GM19328 (cell line): ENCODE data around the gene GEN1.

Experiments
- ATAC-seq: cut with Tn5 transposase; IDR thresholded peaks from one replicate; pipeline ENCODE4 v1.9.1; 2021; ENCODE audit warnings: mild to moderate bottlenecking, moderate library complexity; ENCODE audit not compliant: unreplicated experiment

The GEN1 gene

GRCh38 chr2:17793803-17794354 is 39.9 kb downstream of the GEN1 start:
- no peak for ATAC-seq

DNA sequence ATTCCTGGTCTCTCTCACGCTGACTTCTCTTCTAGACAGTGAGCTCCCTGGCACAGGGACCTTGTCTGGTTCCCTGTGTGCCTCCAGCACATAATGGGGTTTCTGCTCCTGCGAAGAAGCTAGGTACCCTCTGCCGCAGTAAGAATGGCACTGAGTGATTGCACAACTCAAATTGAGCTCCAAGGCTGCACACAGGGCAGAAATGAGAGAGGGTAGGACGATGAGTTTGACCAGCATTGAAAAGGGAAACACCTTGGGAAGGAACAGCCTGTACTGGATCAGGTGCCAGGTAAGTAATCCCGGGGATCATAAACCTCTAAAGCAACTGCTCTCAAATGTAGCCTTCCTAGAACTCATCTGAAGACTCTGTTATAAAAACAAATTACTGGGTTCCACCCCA is 41.4 kb downstream of the GEN1 start:
- ATAC-seq, result no peak

DNA sequence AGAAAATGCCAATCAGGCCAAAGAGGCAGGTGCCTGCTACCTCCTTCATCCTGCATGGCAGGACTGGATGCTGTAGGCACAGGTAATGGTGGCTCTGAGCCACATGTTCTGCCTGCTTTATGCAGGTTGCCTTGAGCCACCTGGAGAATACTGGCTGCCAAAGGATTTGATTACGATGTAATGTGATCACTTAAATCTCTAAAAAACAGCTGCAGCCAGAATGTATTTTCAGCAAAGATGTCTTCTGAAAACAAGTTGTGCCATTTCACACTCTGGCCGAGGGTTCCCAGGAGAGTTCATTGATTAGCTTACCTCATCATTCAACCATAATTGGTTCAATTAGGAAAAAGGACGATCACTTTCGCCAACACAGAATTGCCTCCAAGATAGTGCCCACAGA is 44.4 kb downstream of the GEN1 start:
- ATAC-seq, result no peak

GRCh38 chr2:17799301-17800120 is 45.6 kb downstream of the GEN1 start:
- ATAC-seq, result no peak

DNA sequence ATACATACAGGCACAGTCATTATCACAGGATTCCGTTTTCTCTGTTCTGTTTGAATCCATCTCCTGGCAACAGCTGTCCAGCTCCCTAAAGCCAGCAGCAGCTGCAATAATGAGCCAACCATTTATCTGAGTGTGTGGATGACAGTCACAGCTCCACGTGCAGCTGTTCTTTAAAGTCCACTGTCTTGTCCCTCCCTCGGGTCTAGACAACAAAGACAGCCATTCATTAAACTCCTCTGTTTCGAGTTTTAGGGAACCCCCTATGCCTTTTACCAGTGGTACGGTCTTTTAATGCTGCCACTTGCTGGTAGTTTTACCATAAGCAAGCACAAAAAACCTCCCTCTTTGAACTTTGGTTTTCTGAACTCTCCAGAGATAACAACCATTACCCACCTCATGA is 46.3 kb downstream of the GEN1 start:
- ATAC-seq, result no peak

DNA sequence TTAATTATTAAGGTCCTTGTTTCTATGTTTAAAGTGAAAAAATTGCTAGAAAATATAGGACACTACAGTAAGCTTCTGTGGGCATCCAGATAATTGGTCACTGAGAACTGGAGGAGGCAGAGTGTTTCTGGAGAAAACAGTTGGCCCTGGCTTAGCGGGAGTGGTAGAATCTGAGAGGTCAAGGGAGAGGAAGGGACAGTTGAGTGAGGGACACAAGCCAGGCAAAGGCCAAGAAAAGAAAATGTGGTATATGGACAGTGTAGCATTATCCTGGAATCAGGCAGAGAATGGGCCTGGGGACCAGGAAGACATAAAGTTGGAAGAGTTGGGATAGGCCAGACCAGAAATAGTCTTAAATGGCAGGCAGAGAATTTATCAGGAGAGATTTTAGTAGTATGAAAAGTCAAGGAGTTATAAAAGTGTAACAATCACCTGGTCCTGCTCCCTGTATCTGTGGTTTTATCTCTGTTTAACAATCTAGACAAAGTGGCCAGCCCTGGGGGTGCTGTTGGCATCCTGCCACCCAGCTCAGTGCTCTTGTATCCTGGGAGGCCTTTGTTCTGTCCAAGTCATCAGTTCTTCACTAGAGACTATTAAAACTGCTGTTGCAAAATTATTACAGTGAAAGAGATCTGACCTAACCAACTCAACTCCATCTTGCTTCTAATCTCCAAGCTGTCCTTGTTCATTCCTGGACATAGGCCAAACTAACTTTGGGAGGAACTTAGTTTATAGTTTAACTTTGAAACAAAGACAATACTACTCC is 46.9 kb downstream of the GEN1 start:
- ATAC-seq, result no peak

DNA sequence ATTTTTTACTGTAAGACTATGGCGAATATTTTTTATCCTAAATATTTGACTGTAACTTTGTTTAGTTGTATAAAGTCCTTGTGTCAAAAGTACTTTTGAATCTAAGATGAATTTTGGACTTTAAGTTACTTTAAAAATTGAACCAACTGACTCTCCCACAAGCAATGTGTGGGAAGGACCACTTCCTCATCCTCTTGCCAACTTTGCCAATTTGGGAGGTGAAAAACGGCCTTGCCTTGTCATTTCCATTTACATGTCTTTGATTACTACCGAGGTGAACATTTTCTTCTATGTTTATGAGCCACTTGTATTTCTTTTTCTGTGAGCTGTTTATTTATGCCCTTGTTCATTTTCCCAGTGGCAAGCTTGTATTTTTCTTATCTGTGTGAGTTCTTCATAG is 49.6 kb downstream of the GEN1 start:
- ATAC-seq, result no peak

- ATAC-seq, result peak; percentile 52
Measured at GRCh38 chr2:17804358-17804757, 50.4 kb downstream of the GEN1 start.

GRCh38 chr2:17805166-17805565 is 51.2 kb downstream of the GEN1 start:
- peak; percentile 31 for ATAC-seq

DNA sequence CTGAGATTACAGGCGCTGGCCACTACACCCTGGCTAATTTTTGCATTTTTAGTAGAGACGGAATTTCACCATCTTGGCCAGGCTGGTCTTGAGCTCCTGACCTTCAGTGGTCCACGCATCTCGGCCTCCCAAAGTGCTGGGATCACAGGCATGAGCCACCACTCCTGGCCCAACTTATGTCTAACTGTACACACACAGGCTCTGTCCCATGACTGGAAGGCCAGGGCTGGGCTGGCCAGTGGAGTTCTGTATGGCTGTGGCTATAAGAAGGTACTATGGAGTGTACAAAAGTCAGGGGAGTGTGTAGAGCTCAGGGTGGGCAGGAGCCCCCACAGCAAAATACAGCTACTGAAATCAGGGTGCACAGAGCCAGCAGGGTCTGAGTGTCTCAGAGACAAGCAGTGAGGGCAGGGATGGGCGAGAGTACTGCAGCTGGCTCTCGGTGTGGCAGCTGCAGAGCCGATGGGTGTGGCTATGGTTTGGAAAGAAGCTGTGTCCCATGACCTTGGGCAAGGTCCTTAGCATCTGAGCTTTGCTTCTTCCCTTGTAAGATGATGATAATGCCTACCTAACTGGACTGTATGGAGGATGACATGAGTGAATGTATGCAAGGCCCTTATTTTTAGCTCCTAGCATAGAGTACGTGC is 51.9 kb downstream of the GEN1 start:
- ATAC-seq, result no peak

DNA sequence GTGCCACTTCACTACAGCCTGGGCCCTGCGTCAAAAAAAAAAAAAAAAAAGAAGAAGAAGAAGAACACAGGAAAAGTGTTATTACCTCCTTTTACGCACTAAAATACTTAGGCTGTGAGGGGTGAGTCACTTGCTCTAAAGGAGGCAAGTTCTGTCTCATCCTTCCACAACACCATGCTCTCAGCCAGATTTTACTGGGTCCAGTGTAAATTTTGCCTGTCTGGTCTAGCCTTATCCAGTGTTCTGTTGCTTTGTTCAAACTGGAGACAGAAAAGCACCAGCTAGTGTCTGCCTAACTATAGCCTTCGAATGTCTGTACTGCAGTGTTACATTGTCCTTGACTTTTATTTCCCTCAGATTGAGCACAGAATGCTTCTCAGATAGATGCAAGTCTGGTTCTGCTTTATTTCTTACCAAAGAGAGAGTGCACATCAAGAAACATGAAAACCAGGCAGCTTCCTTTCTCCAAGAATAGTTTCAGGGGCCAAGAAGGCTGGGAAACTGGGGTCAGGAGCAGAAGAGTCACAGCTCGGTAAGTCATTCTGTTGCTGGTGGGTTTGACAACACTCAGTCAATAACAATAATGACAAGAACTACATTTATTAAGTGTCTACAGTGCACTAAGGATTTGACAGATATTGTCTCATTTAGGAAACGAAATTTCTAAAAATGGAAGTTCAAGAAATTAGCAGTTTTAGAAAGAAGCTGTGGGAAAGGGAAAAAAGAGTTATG is 59.2 kb downstream of the GEN1 start:
- peak; percentile 40 for ATAC-seq

- ATAC-seq, result peak; percentile 88
Measured at GRCh38 chr2:17813742-17814473, 60.0 kb downstream of the GEN1 start.

DNA sequence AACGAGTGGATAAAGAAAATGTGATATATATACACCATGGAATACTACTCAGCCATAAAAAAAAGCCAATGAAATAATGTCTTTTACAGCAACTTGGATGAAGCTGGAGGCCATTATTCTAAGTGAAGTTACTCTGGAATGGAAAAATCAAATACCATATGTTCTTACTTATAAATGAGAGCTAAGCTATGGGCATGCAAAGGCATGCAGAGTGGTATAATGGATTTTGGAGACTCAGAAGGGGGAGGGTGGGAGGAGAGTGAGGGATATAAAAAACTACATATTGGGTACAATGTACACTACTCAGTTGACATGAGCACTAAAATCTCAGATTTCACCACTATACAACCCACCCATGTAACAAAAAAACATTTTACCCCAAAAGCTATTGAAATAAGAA is 60.7 kb downstream of the GEN1 start:
- ATAC-seq, result no peak

- ATAC-seq, result no peak
Measured at GRCh38 chr2:17815468-17816184, 61.7 kb downstream of the GEN1 start.

DNA sequence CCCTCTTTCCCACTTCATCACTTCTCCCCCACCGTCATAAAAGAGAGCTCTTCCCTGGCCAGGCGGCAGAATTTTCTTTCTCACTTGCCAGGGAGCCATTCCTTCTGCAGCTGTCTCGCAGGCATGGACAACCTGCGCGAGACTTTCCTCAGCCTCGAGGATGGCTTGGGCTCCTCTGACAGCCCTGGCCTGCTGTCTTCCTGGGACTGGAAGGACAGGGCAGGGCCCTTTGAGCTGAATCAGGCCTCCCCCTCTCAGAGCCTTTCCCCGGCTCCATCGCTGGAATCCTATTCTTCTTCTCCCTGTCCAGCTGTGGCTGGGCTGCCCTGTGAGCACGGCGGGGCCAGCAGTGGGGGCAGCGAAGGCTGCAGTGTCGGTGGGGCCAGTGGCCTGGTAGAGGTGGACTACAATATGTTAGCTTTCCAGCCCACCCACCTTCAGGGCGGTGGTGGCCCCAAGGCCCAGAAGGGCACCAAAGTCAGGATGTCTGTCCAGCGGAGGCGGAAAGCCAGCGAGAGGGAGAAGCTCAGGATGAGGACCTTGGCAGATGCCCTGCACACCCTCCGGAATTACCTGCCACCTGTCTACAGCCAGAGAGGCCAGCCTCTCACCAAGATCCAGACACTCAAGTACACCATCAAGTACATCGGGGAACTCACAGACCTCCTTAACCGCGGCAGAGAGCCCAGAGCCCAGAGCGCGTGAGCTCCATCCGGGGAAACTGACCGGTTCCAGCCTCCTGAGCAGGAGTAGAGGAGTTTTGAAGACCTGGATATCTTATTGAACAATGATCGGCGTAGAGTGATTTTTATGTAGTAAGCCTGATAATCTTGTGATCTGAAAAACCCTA is 62.7 kb downstream of the GEN1 start, which contains the start of gene MSGN1:
Gene MSGN1, plus strand, starts transcription at position 65 of the 850 bp plus-strand sequence. Its CDS starts 59 bp downstream, at position 124.
- no peak for ATAC-seq

- no peak for ATAC-seq
Measured at GRCh38 chr2:17818235-17818815, 64.4 kb downstream of the GEN1 start.

GRCh38 chr2:17821080-17821479 is 67.1 kb downstream of the GEN1 start:
- no peak for ATAC-seq
